ENCODE measurements around the gene ATAD3A.

DNA sequence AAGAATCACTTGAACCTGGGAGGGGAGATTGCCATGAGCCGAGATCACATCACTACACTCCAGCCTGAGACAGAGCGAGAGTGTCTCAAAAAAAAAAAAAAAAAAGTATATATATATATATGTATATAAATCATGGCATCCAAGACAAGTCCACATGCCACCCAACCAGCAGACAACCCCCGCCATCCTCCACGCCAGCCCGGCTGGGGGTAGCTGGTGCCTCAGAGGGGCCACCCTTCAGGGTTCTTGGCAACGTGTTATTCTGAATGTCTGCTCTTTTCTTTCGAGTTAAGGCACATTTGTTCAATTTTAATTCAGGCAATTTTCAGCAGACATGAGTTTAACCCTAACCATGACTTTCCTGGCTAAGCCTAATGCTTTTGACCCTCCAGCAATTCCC lies 38.1 kb downstream of the ATAD3A start:
- TF ChIP-seq POLR2A (IDR thresholded peaks at IDR 0.05) (no peak), EP300 (IDR thresholded peaks at IDR 0.05) (no peak), POLR2AphosphoS5 (IDR thresholded peaks at IDR 0.05) (no peak)
- TF ChIP-seq, protein P1, sequence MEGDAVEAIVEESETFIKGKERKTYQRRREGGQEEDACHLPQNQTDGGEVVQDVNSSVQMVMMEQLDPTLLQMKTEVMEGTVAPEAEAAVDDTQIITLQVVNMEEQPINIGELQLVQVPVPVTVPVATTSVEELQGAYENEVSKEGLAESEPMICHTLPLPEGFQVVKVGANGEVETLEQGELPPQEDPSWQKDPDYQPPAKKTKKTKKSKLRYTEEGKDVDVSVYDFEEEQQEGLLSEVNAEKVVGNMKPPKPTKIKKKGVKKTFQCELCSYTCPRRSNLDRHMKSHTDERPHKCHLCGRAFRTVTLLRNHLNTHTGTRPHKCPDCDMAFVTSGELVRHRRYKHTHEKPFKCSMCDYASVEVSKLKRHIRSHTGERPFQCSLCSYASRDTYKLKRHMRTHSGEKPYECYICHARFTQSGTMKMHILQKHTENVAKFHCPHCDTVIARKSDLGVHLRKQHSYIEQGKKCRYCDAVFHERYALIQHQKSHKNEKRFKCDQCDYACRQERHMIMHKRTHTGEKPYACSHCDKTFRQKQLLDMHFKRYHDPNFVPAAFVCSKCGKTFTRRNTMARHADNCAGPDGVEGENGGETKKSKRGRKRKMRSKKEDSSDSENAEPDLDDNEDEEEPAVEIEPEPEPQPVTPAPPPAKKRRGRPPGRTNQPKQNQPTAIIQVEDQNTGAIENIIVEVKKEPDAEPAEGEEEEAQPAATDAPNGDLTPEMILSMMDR (IDR thresholded peaks at IDR 0.05), result no peak
